ENCODE results near the gene SRGAP2C.
"Not testable (repeated sequence)": the region's sequence is repeated elsewhere in the genome, so short reads cannot be mapped to it uniquely, and the experiment has no call there.

- TF ChIP-seq EZH2 (IDR thresholded peaks at IDR 0.05; ENCODE audit: insufficient read depth, low read length); CTCF (IDR thresholded peaks at IDR 0.05; ENCODE audit: insufficient read depth, low read depth, low read length): not testable (repeated sequence)
These were observed 90.7 kb downstream of the SRGAP2C start for GRCh38 chr1:121275435-121275834.
